HG03342 (cell line): ENCODE results near the gene CCDC152.
"Not testable (repeated sequence)": the region's sequence is repeated elsewhere in the genome, so short reads cannot be mapped to it uniquely, and the experiment has no call there.

Experiments
- ATAC-seq: cut with Tn5 transposase; IDR thresholded peaks from one replicate; pipeline ENCODE4 v1.9.1; 2021; ENCODE audit warnings: mild to moderate bottlenecking, moderate library complexity; ENCODE audit not compliant: unreplicated experiment

CCDC152 gene

GRCh38 chr5:42756606-42757601, at the start of gene CCDC152:
CCDC152 (plus strand) TSS chr5:42756818; CDS start chr5:42759122, 2,304 bp downstream.
- peak; percentile 92 for ATAC-seq

- no peak for ATAC-seq
These were observed 40.8 kb upstream of the CCDC152 start for GRCh38 chr5:42715785-42716184.

GRCh38 chr5:42718591-42718990, 38.0 kb upstream of the CCDC152 start:
- peak; percentile 95 for ATAC-seq

GRCh38 chr5:42719034-42719433, 37.6 kb upstream of the CCDC152 start:
- peak; percentile 13 for ATAC-seq

GRCh38 chr5:42720251-42720650, 36.4 kb upstream of the CCDC152 start:
- no peak for ATAC-seq

GRCh38 chr5:42721484-42721883, 35.1 kb upstream of the CCDC152 start:
- ATAC-seq: no peak

- ATAC-seq: not testable (repeated sequence)
These were observed 22.0 kb upstream of the CCDC152 start for GRCh38 chr5:42734531-42735058.

- ATAC-seq: no peak
These were observed 15.7 kb upstream of the CCDC152 start for GRCh38 chr5:42740920-42741319.

- ATAC-seq: no peak
These were observed 11.2 kb upstream of the CCDC152 start for GRCh38 chr5:42745426-42745825.

- no peak for ATAC-seq
These were observed 10.8 kb upstream of the CCDC152 start for GRCh38 chr5:42745856-42746255.

- no peak for ATAC-seq
These were observed 7.6 kb upstream of the CCDC152 start for GRCh38 chr5:42749020-42749419.

GRCh38 chr5:42750507-42750906, 6.1 kb upstream of the CCDC152 start:
- no peak for ATAC-seq

GRCh38 chr5:42751044-42751443, 5.6 kb upstream of the CCDC152 start:
- no peak for ATAC-seq

- no peak for ATAC-seq
These were observed 3.5 kb upstream of the CCDC152 start for GRCh38 chr5:42753099-42753498.

- no peak for ATAC-seq
These were observed 2.8 kb downstream of the CCDC152 start for GRCh38 chr5:42759456-42759855.

GRCh38 chr5:42760426-42760825, 3.8 kb downstream of the CCDC152 start:
- ATAC-seq: no peak

GRCh38 chr5:42761791-42762190, 5.2 kb downstream of the CCDC152 start:
- ATAC-seq: no peak

GRCh38 chr5:42767491-42768105, 11.0 kb downstream of the CCDC152 start:
- peak; percentile 58 for ATAC-seq

- no peak for ATAC-seq
These were observed 11.5 kb downstream of the CCDC152 start for GRCh38 chr5:42768106-42768504.

GRCh38 chr5:42770003-42770402, 13.4 kb downstream of the CCDC152 start:
- ATAC-seq: no peak

GRCh38 chr5:42772265-42772993, 15.8 kb downstream of the CCDC152 start:
- ATAC-seq: no peak
